Keratinocyte (primary cell): ENCODE measurements around the gene PALB2.

Experiments
- EZH2 ChIP-seq: IDR thresholded peaks from one replicate; pipeline ENCODE4 v1.6.1; 2012; ENCODE audit warnings: inconsistent platforms, mild to moderate bottlenecking, low read length, moderate library complexity
- TF ChIP-seq, protein P1 (sequence below), 3 experiments: IDR thresholded peaks in 1 of 3; conservative IDR thresholded peaks in 1 of 3; optimal IDR thresholded peaks in 1 of 3; 2 replicates in 2 of 3; 3 replicates in 1 of 3; pipeline versions ENCODE3 to v1.5.1; 2011; ENCODE audit warnings: low read length in 3 of 3, mild to moderate bottlenecking in 3 of 3, moderate library complexity in 2 of 3, control low read depth in 1 of 3, inconsistent platforms in 1 of 3; ENCODE audit not compliant: insufficient read depth in 2 of 3; ENCODE audit errors: extremely low read depth in 1 of 3

- TF ChIP-seq, protein P1, sequence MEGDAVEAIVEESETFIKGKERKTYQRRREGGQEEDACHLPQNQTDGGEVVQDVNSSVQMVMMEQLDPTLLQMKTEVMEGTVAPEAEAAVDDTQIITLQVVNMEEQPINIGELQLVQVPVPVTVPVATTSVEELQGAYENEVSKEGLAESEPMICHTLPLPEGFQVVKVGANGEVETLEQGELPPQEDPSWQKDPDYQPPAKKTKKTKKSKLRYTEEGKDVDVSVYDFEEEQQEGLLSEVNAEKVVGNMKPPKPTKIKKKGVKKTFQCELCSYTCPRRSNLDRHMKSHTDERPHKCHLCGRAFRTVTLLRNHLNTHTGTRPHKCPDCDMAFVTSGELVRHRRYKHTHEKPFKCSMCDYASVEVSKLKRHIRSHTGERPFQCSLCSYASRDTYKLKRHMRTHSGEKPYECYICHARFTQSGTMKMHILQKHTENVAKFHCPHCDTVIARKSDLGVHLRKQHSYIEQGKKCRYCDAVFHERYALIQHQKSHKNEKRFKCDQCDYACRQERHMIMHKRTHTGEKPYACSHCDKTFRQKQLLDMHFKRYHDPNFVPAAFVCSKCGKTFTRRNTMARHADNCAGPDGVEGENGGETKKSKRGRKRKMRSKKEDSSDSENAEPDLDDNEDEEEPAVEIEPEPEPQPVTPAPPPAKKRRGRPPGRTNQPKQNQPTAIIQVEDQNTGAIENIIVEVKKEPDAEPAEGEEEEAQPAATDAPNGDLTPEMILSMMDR (optimal IDR thresholded peaks at IDR 0.05 in 1 of 3, IDR thresholded peaks at IDR 0.05 in 1 of 3, conservative IDR thresholded peaks at IDR 0.05 in 1 of 3; ENCODE audit: extremely low read depth in 1 of 3, insufficient read depth in 2 of 3, low read length in 3 of 3): no peak
- no peak for TF ChIP-seq EZH2
Measured at GRCh38 chr16:23642246-23642774, 1.2 kb upstream of the PALB2 start.
